Measurements from ENCODE around the gene CRISPLD2. TPM values are rescaled to one million over a fixed set of nuclear protein-coding genes. Genes with fewer than 3 reads are reported as not detected.

Gene CRISPLD2
- total and polyA plus RNA-seq, 10 of the 15 experiments (the other 5 are each of a cell fraction or from before 2014, with no cell fraction given): 0.03 to 0.30 (median 0.08) TPM; not detected in 5

GRCh38 chr16:84922351-84923120 is 102.8 kb downstream of the CRISPLD2 start (continued):
- no peak for TF ChIP-seq ZNF687 (IDR thresholded peaks at IDR 0.05)
- no peak for TF ChIP-seq ATF3 (IDR thresholded peaks at IDR 0.05; ENCODE audit: borderline replicate concordance, extremely low read depth, low read depth, low read length)

- H3K4me3 ChIP-seq: no peak overlapping the region
- POLR2A ChIA-PET: no interaction called here
- intact Hi-C loops (cut with micrococcal nuclease; ENCODE audit: unreplicated experiment): loop anchor here (1.0 to 2.0 kb wide), 2 partner anchors 28 to 46 kb away; no protein-coding TSS in a partner anchor
- H3K27me3 ChIP-seq (replicated peaks in 1 of 2; ENCODE audit: control insufficient read depth in 2 of 2, insufficient read depth in 2 of 2, low read length in 1 of 2): peaks cover 0 to 2% of the 10 kb centered on the region in 2 experiments; a peak in 1 of 4 replicates
- H3K79me2 ChIP-seq (ENCODE audit: control insufficient read depth, insufficient read depth, low read length): no peaks in the 10 kb centered on the region
- H3K4me1 ChIP-seq (ENCODE audit: control insufficient read depth, insufficient read depth, low read length): no peaks in the 10 kb centered on the region
- H3K9me3 ChIP-seq (replicated peaks; ENCODE audit: control insufficient read depth, insufficient read depth, low read length): no peaks in the 10 kb centered on the region
- SMC1A ChIA-PET (ENCODE audit: uncharacterized antibody, unreplicated experiment): interaction anchor here (0.7 to 3.4 kb wide), 6 partner anchors 18 to 47 kb away, joined by 3 to 27 read pairs (median 4); no protein-coding TSS in a partner anchor
- TF ChIP-seq NFYB (IDR thresholded peaks at IDR 0.05; ENCODE audit: insufficient read depth, low read depth, low read length): 0 out of 2 replicates have a peak, but pooled peaks have one; percentile 6
- TF ChIP-seq BHLHE40 (IDR thresholded peaks at IDR 0.05; ENCODE audit: borderline replicate concordance in 1 of 2, low read depth in 2 of 2, low read length in 1 of 2): peak in 1 of 2 experiments; percentile 46; a peak in 2 of 4 replicates
- no peak for TF ChIP-seq PAX8 (IDR thresholded peaks at IDR 0.05)
- DNase-seq (ENCODE audit: low read depth, low spot score) (no peak), ATAC-seq (no peak; the same call in 2 of the 3 replicates), FAIRE-seq (no peak)
- RAD21 ChIA-PET (ENCODE audit: unreplicated experiment): interaction anchor here (0.8 to 3.0 kb wide), 3 partner anchors 29 to 47 kb away, joined by 3 to 11 read pairs (median 3); no protein-coding TSS in a partner anchor
- H3K9ac ChIP-seq (ENCODE audit: control insufficient read depth, insufficient read depth, low read length): no peak overlapping the region
- H3K4me2 ChIP-seq (ENCODE audit: control insufficient read depth, insufficient read depth): no peak overlapping the region
- no peak overlapping the region for H2AFZ ChIP-seq (ENCODE audit: control insufficient read depth, low read depth, low read length)
- in situ Hi-C loops (cut with MboI): no loop called here
- 36% methylated on average over 23 of the region's 23 CpGs for WGBS (ENCODE audit: insufficient coverage, insufficient replicate concordance, low lambda C conversion rate, missing lambda C conversion rate)
- H3K27ac ChIP-seq (ENCODE audit: control insufficient read depth, insufficient read depth): no peak overlapping the region
- H3K36me3 ChIP-seq (ENCODE audit: control insufficient read depth in 2 of 2, insufficient read depth in 2 of 2, low read length in 1 of 2): no peaks in the 10 kb centered on the region
- CTCF ChIA-PET: interaction anchor here (1.2 to 6.1 kb wide), 6 partner anchors 8 to 170 kb away, joined by 4 to 60 read pairs (median 16); no protein-coding TSS in a partner anchor
- no TSS peak for BruUV-seq (replicated peaks)
- no peaks in the 10 kb centered on the region for H4K20me1 ChIP-seq (ENCODE audit: control insufficient read depth, insufficient read depth)
These were observed 104.7 kb downstream of the CRISPLD2 start for GRCh38 chr16:84924331-84925091.

All from GM12878 (cell line).